ENCODE results near the gene GOLIM4. TPM values are rescaled to one million over a fixed set of nuclear protein-coding genes. Genes with fewer than 3 reads are reported as not detected.

Gene GOLIM4
- total RNA-seq, 4 donors from 2014 or later: 9.1 to 29.6 (median 13.8) TPM

DNA sequence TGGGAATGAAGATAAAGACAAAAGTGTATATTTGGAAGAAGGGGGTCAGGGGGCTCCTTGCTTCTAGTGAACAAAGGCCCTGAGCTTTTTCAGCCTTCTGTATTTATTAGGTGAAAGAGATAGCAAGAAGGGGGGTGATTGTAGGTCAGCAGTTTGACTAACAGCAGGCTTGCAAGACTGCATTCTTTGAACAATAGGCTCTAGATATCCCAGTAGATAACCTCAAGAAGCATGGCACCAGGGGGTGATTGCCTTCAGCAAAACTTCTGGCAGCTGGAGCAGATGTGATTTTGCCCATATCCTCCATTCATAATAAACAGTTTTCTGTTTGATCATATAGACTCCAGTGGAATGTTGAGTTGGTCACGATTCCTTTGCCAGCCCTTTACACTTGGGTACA lies 31.7 kb upstream of the GOLIM4 start:
- Histone ChIP-seq H3K27ac (no peak overlapping the region), H3K27me3 (no peaks in the 10 kb centered on the region), H3K36me3 (no peaks in the 10 kb centered on the region), H3K9me3 (peaks cover 0 to 6% (median 4%) of the 10 kb centered on the region in 3 donors), H3K4me3 (no peak overlapping the region), H3K4me1 (peaks cover 0 to 11% (median 0%) of the 10 kb centered on the region in 3 donors)
- DNase-seq: no peak
- no peak for TF ChIP-seq POLR2A (IDR thresholded peaks at IDR 0.05)
- WGBS, 2 donors: 73 to 92% methylated on average over 1 of the region's 1 CpG
- intact Hi-C loops (cut with DNase I): no loop called here

DNA sequence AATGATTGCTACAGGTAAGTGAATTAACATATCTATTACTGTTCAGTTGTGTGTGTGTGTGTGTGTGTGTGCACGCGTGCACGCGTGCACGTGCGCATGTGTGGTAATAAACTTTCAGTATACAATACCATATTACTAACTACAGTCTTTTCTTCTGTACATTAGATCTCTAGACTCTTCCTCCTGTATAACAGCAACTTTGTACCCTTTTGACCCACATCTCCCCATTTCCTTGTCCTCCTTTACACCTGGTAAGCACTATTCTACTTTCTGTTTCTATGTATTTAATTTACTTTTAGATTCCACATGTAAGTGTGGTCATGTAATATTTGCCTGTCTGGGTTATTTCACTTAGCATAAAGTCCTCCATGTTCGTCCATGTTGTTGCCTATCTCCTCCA lies 29.1 kb upstream of the GOLIM4 start:
- TF ChIP-seq POLR2A (IDR thresholded peaks at IDR 0.05): no peak
- TF ChIP-seq, protein P1, sequence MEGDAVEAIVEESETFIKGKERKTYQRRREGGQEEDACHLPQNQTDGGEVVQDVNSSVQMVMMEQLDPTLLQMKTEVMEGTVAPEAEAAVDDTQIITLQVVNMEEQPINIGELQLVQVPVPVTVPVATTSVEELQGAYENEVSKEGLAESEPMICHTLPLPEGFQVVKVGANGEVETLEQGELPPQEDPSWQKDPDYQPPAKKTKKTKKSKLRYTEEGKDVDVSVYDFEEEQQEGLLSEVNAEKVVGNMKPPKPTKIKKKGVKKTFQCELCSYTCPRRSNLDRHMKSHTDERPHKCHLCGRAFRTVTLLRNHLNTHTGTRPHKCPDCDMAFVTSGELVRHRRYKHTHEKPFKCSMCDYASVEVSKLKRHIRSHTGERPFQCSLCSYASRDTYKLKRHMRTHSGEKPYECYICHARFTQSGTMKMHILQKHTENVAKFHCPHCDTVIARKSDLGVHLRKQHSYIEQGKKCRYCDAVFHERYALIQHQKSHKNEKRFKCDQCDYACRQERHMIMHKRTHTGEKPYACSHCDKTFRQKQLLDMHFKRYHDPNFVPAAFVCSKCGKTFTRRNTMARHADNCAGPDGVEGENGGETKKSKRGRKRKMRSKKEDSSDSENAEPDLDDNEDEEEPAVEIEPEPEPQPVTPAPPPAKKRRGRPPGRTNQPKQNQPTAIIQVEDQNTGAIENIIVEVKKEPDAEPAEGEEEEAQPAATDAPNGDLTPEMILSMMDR (IDR thresholded peaks at IDR 0.05): no peak
- Histone ChIP-seq H3K27me3 (no peaks in the 10 kb centered on the region), H3K4me1 (peaks cover 0 to 22% (median 0%) of the 10 kb centered on the region in 3 donors), H3K27ac (no peak overlapping the region), H3K4me3 (no peak overlapping the region), H3K9me3 (peaks cover 0 to 6% (median 4%) of the 10 kb centered on the region in 3 donors), H3K36me3 (no peaks in the 10 kb centered on the region)
- DNase-seq: no peak
- intact Hi-C loops (cut with DNase I): no loop called here
- 91 to 93% methylated on average over 7 of the region's 7 CpGs for WGBS, 2 donors

DNA sequence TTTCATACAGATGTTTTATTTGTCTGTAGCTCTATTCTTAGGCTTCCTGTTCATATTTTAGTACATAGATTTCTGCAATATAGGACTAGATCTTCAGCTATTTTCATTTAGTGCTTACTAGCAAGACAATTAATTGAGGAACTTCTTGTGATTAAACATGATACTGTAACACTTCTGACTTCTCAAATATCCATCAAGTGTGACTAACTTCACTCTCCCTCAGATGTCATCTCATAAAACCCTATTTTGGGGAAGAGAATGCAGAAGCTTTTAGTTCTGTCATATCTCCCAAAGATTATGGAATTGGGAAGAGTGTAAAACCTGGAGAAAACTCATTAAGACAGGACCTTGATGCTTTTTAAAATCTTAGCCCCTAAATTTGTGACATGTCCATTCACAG lies 28.6 kb upstream of the GOLIM4 start:
- intact Hi-C loops (cut with DNase I): no loop called here
- H3K27ac ChIP-seq: no peak overlapping the region

DNA sequence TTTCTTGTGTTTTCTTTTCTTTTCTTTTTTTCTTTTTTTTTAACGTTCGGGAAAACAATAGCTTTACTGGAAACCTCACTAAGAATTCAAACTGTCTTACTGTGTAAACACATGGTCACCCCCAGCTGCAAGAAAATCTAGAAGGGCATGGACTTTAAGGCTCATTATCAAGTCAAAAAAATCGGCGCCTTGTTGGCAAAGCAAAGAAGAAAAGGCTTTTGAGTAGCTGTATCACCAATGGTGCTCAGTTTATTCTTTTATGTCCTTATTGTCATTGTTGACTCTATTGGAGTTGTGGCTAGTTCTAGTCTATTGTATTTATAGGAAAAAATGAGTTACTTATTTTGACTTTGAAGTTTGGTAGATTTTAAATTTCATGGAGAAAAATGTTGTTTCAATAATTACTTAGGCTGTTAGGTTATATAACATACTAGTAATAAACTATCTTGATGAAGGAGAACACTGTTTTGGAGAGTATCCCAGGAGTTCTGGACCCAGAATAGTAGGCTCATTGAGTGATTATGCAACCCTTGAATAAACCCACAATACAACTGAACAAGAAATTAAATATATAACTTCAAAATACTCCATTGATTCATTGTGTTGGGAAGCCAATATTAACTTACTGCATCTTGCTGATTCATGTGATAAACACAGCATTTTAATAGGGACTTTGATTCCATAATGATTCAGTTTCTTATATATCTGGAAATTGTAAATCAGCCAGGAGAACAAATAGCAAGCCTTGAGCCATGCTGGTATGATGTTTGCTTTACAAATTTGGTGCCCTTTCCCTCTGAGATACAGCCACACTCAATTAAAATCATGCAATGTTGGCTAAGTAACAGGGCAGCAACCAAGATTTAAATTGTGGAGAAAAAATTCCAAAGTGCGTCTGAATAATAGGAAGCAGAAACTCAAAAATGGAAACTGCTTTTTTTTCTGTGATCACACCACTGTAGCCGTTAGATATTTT lies 27.8 kb upstream of the GOLIM4 start:
- TF ChIP-seq POLR2A (IDR thresholded peaks at IDR 0.05): no peak
- TF ChIP-seq, protein P1 (IDR thresholded peaks at IDR 0.05): no peak
- WGBS, 2 donors: 35 to 38% methylated on average over 6 of the region's 6 CpGs
- H3K4me1 ChIP-seq: peaks cover 0 to 22% (median 0%) of the 10 kb centered on the region in 3 donors
- H3K27ac ChIP-seq: no peak overlapping the region
- no peak overlapping the region for H3K4me3 ChIP-seq
- DNase-seq: no peak
- H3K36me3 ChIP-seq: no peaks in the 10 kb centered on the region
- intact Hi-C loops (cut with DNase I): no loop called here
- peaks cover 0 to 4% (median 3%) of the 10 kb centered on the region in 3 donors for H3K9me3 ChIP-seq
- no peaks in the 10 kb centered on the region for H3K27me3 ChIP-seq

More for the DNA sequence above, 28.6 kb upstream of the GOLIM4 start:
- TF ChIP-seq POLR2A (IDR thresholded peaks at IDR 0.05): no peak
- TF ChIP-seq, protein P1 (IDR thresholded peaks at IDR 0.05): no peak
- Histone ChIP-seq H3K36me3 (no peaks in the 10 kb centered on the region), H3K27me3 (no peaks in the 10 kb centered on the region), H3K4me1 (peaks cover 0 to 22% (median 0%) of the 10 kb centered on the region in 3 donors), H3K9me3 (peaks cover 0 to 6% (median 4%) of the 10 kb centered on the region in 3 donors), H3K4me3 (no peak overlapping the region)
- DNase-seq: no peak

DNA sequence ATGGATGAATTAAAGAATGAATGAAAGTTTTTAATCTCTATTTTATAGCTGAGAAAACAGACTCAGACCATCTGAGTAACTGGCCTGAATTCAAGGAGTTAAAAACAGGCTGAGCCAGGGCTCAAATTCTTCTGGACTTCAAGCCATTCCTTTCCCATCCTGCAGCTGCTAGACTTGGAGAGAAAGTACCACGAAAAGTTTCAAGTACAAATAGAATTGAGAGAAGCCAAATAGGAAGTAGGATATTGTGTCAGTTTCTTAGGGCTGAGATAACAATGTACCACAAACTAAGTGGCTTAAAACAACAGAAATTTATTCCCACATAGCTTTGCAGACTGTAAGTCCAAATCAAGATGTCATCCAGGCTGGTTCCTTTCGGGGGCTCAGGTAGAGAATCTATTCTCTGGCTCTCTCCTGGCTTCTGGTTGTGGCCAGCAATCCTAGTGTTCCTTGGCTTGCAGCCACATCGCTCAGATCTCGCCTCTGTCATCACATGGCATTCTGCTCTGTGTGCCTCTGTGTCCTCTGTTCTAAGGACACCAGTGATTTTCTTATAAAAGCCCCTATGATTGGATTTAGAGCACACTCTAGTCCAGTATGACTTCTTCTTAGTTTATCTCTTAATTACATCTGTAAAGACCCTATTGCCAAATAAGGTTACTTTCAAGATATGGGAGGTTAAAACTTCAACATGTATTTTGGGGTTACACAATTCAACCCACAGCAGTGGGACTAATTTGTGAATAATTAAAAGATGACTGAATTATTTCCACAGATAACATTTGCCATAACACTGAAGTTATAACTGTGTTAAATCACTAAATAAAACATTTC lies 25.7 kb upstream of the GOLIM4 start:
- Histone ChIP-seq H3K4me1 (peaks cover 7 to 39% (median 9%) of the 10 kb centered on the region in 3 donors), H3K4me3 (no peak overlapping the region), H3K27me3 (no peaks in the 10 kb centered on the region), H3K36me3 (no peaks in the 10 kb centered on the region), H3K9me3 (no peaks in the 10 kb centered on the region), H3K27ac (peak overlapping the region in 3 of 4 donors; percentile 14 to 41 (median 31))
- intact Hi-C loops (cut with DNase I): no loop called here
- WGBS, 2 donors: 47 to 59% methylated on average over 4 of the region's 4 CpGs
- DNase-seq: no peak
- no peak for TF ChIP-seq POLR2A (IDR thresholded peaks at IDR 0.05)
- TF ChIP-seq, protein P1 (IDR thresholded peaks at IDR 0.05): no peak

Data from esophagus squamous epithelium (tissue), 5 donors.